ENCODE data around the gene CFAP107. TPM values are rescaled to one million over a fixed set of nuclear protein-coding genes. Genes with fewer than 3 reads are reported as not detected.
"Not testable (repeated sequence)": the region's sequence is repeated elsewhere in the genome, so short reads cannot be mapped to it uniquely, and the experiment has no call there.

Gene CFAP107
- total and polyA plus RNA-seq, 2 experiments from 2014 or later = not detected

DNA sequence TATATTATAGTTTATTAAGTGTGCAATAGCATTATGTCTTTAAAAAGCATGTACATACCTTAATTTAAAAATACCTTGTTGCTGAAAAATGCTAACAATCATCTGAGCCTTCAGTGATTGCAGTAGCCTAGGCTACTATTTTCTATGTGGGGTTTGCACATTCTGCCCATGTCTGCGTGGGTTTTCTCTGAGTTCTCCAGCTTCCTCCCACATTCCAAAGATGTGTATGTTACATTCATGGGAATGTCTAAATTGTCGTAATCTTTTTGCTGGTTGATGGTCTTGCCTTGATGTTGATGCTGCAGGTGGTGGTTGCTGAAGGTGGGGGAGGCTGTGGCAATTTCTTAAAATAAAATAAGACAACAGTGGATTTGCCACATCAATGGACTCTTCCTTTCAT is 17.6 kb upstream of the CFAP107 start:
- in situ Hi-C loops (cut with MboI) = no loop called here
- no peak overlapping the region for H3K9ac ChIP-seq
- H3K4me1 ChIP-seq (ENCODE audit: insufficient read depth) = no peaks in the 10 kb centered on the region
- no peak overlapping the region for H3K4me2 ChIP-seq (ENCODE audit: unreplicated experiment)
- H3F3A ChIP-seq (ENCODE audit: insufficient read depth) = no peaks in the 10 kb centered on the region
- no peak overlapping the region for H3K27ac ChIP-seq
- H4K20me1 ChIP-seq (ENCODE audit: insufficient read depth) = no peaks in the 10 kb centered on the region
- H3K9me2 ChIP-seq (ENCODE audit: insufficient read depth) = no peaks in the 10 kb centered on the region
- no peaks in the 10 kb centered on the region for H3K36me3 ChIP-seq (ENCODE audit: low read depth)
- 21 to 26% methylated on average over 2 of the region's 2 CpGs for WGBS, 2 experiments (ENCODE audit: low coverage in 1 of 2, low lambda C conversion rate in 2 of 2, missing lambda C conversion rate in 2 of 2)
- no peak for DNase-seq
- H2AFZ ChIP-seq = no peak overlapping the region
- TF ChIP-seq EZH2phosphoT487 (IDR thresholded peaks at IDR 0.05; ENCODE audit: insufficient read depth, low read depth) (no peak), EZH2 (IDR thresholded peaks at IDR 0.05; ENCODE audit: insufficient read depth, poor library complexity, severe bottlenecking) (no peak)
- no peak overlapping the region for H3K4me3 ChIP-seq
- H3K9me3 ChIP-seq (ENCODE audit: low read depth) = no peaks in the 10 kb centered on the region
- no peaks in the 10 kb centered on the region for H3K27me3 ChIP-seq (replicated peaks; ENCODE audit: insufficient read depth)
- no peaks in the 10 kb centered on the region for H3K79me2 ChIP-seq (ENCODE audit: insufficient read depth)

DNA sequence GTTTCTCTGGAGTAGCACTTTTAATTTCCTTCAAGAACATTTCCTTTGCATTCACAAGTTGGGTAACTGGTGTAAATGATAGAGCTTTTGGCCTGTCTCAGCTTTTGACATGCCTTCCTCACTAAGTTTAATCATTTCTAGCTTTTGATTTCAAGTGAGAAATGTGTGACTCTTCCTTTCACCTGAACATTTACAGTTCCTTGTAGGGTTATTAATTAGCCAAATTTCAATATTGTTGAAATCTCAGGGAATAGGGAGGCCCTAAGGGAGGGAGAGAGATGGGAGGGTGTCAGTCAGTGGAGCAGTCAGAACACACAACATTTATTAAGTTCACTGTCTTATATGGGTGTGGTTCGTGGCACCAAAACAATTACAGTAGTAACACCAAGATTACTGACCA is 15.8 kb upstream of the CFAP107 start:
- Histone ChIP-seq H3K9me3 (ENCODE audit: low read depth) (no peaks in the 10 kb centered on the region), H3K27me3 (replicated peaks; ENCODE audit: insufficient read depth) (no peaks in the 10 kb centered on the region), H3K36me3 (ENCODE audit: low read depth) (no peaks in the 10 kb centered on the region), H4K20me1 (ENCODE audit: insufficient read depth) (no peaks in the 10 kb centered on the region), H3K4me2 (ENCODE audit: unreplicated experiment) (no peak overlapping the region), H3F3A (ENCODE audit: insufficient read depth) (no peaks in the 10 kb centered on the region), H3K9ac (no peak overlapping the region), H3K9me2 (ENCODE audit: insufficient read depth) (no peaks in the 10 kb centered on the region), H3K79me2 (ENCODE audit: insufficient read depth) (no peaks in the 10 kb centered on the region), H3K27ac (no peak overlapping the region), H2AFZ (no peak overlapping the region), H3K4me1 (ENCODE audit: insufficient read depth) (no peaks in the 10 kb centered on the region), H3K4me3 (no peak overlapping the region)
- no peak for DNase-seq
- whole genome bisulfite sequencing, 2 experiments (ENCODE audit: low coverage in 1 of 2, low lambda C conversion rate in 2 of 2, missing lambda C conversion rate in 2 of 2) = 0 to 8% methylated on average over 1 of the region's 1 CpG
- in situ Hi-C loops (cut with MboI) = no loop called here
- TF ChIP-seq EZH2 (IDR thresholded peaks at IDR 0.05; ENCODE audit: insufficient read depth, poor library complexity, severe bottlenecking) = no peak
- no peak for TF ChIP-seq EZH2phosphoT487 (IDR thresholded peaks at IDR 0.05; ENCODE audit: insufficient read depth, low read depth)

DNA sequence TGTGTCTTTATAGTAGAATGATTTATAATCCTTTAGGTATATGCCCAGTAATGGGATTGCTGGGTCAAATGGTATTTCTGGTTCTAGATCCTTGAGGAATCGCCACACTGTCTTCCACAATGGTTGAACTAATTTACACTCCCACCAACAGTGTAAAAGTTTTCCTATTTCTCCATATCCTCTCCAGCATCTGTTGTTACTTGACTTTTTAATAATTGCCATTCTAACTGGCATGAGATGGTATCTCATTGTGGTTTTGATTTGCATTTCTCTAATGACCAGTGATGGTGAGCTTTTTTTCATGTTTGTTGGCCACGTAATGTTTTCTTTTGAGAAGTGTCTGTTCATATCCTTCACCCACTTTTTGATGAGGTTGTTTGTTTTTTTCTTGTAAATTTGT is 14.9 kb upstream of the CFAP107 start:
- H3F3A ChIP-seq (ENCODE audit: insufficient read depth); DNase-seq; H3K27me3 ChIP-seq (replicated peaks; ENCODE audit: insufficient read depth); H2AFZ ChIP-seq; H3K27ac ChIP-seq; H3K4me1 ChIP-seq (ENCODE audit: insufficient read depth); H4K20me1 ChIP-seq (ENCODE audit: insufficient read depth); H3K9me3 ChIP-seq (ENCODE audit: low read depth); H3K79me2 ChIP-seq (ENCODE audit: insufficient read depth); H3K9ac ChIP-seq; H3K36me3 ChIP-seq (ENCODE audit: low read depth); H3K4me3 ChIP-seq; H3K9me2 ChIP-seq (ENCODE audit: insufficient read depth); in situ Hi-C loops (cut with MboI); H3K4me2 ChIP-seq (ENCODE audit: unreplicated experiment): not testable (repeated sequence)
- 5 to 9% methylated on average over 2 of the region's 2 CpGs for WGBS, 2 experiments (ENCODE audit: low coverage in 1 of 2, low lambda C conversion rate in 2 of 2, missing lambda C conversion rate in 2 of 2)

DNA sequence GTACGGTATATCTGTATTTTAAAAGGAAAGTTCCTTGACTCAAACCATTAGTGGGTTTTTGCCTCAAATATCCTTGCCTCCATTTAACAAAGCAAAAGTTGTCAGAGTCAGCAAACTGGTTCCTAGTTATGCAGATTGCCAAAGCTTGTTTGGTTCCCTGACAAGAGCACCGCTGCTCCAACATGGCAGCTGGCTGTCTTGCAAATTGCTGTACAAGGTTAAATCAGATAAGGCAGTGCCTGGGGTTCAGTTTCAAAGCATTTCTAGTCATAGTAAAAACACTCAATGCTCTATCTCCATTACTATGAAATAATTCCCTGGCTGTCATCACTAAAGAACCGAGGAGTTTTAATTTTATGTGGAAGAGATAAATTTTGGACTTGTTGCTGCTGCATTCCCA is 11.3 kb upstream of the CFAP107 start:
- H3K9me3 ChIP-seq (ENCODE audit: low read depth) = no peaks in the 10 kb centered on the region
- H3K36me3 ChIP-seq (ENCODE audit: low read depth) = no peaks in the 10 kb centered on the region
- no peak overlapping the region for H3K4me2 ChIP-seq (ENCODE audit: unreplicated experiment)
- TF ChIP-seq EZH2phosphoT487 (IDR thresholded peaks at IDR 0.05; ENCODE audit: insufficient read depth, low read depth) (no peak), EZH2 (IDR thresholded peaks at IDR 0.05; ENCODE audit: insufficient read depth, poor library complexity, severe bottlenecking) (no peak)
- no peaks in the 10 kb centered on the region for H3K9me2 ChIP-seq (ENCODE audit: insufficient read depth)
- no peak for DNase-seq
- WGBS, 2 experiments (ENCODE audit: low coverage in 1 of 2, low lambda C conversion rate in 2 of 2, missing lambda C conversion rate in 2 of 2) = 17 to 19% methylated on average over 3 of the region's 3 CpGs
- H3K4me1 ChIP-seq (ENCODE audit: insufficient read depth) = no peaks in the 10 kb centered on the region
- H3K79me2 ChIP-seq (ENCODE audit: insufficient read depth) = no peaks in the 10 kb centered on the region
- no peaks in the 10 kb centered on the region for H4K20me1 ChIP-seq (ENCODE audit: insufficient read depth)
- no peak overlapping the region for H3K9ac ChIP-seq
- H3K27me3 ChIP-seq (replicated peaks; ENCODE audit: insufficient read depth) = no peaks in the 10 kb centered on the region
- H2AFZ ChIP-seq = no peak overlapping the region
- in situ Hi-C loops (cut with MboI) = no loop called here
- H3K27ac ChIP-seq = no peak overlapping the region
- no peaks in the 10 kb centered on the region for H3F3A ChIP-seq (ENCODE audit: insufficient read depth)
- no peak overlapping the region for H3K4me3 ChIP-seq

DNA sequence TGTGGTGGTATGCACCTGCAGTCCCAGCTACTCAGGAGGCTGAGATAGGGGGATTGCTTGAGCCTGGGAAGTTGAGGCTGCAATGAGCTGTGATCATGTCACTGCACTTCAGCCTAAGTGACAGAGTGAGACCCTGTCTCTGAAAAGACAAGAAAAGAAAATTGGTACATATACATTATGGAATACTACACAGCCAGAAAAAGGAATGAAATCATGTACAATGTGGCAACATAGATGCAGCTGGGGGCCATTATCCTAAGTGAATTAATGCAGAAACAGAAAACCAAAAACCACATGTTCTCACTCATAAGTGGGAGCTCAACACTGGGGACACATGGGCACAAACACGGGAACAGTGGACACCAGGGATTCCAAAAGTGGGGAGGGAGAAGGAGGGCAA is 7.1 kb upstream of the CFAP107 start:
- no peaks in the 10 kb centered on the region for H4K20me1 ChIP-seq (ENCODE audit: insufficient read depth)
- TF ChIP-seq EZH2 (IDR thresholded peaks at IDR 0.05; ENCODE audit: insufficient read depth, poor library complexity, severe bottlenecking) (no peak), EZH2phosphoT487 (IDR thresholded peaks at IDR 0.05; ENCODE audit: insufficient read depth, low read depth) (no peak)
- no peaks in the 10 kb centered on the region for H3K9me2 ChIP-seq (ENCODE audit: insufficient read depth)
- H3K36me3 ChIP-seq (ENCODE audit: low read depth) = no peaks in the 10 kb centered on the region
- DNase-seq = no peak
- no peaks in the 10 kb centered on the region for H3K9me3 ChIP-seq (ENCODE audit: low read depth)
- no peaks in the 10 kb centered on the region for H3K4me1 ChIP-seq (ENCODE audit: insufficient read depth)
- no peak overlapping the region for H3K27ac ChIP-seq
- in situ Hi-C loops (cut with MboI) = no loop called here
- 26 to 54% methylated on average over 1 of the region's 1 CpG for WGBS, 2 experiments (ENCODE audit: low coverage in 1 of 2, low lambda C conversion rate in 2 of 2, missing lambda C conversion rate in 2 of 2)
- no peaks in the 10 kb centered on the region for H3K27me3 ChIP-seq (replicated peaks; ENCODE audit: insufficient read depth)
- H3F3A ChIP-seq (ENCODE audit: insufficient read depth) = no peaks in the 10 kb centered on the region
- H3K4me2 ChIP-seq (ENCODE audit: unreplicated experiment) = no peak overlapping the region
- H3K79me2 ChIP-seq (ENCODE audit: insufficient read depth) = no peaks in the 10 kb centered on the region
- H3K9ac ChIP-seq = no peak overlapping the region
- H3K4me3 ChIP-seq = no peak overlapping the region
- H2AFZ ChIP-seq = no peak overlapping the region

Data from GM23248 (cell line).